ENCODE results near the gene CATSPER1. TPM values are rescaled to one million over a fixed set of nuclear protein-coding genes. Genes with fewer than 3 reads are reported as not detected.

The CATSPER1 gene
- total RNA-seq: not detected

DNA sequence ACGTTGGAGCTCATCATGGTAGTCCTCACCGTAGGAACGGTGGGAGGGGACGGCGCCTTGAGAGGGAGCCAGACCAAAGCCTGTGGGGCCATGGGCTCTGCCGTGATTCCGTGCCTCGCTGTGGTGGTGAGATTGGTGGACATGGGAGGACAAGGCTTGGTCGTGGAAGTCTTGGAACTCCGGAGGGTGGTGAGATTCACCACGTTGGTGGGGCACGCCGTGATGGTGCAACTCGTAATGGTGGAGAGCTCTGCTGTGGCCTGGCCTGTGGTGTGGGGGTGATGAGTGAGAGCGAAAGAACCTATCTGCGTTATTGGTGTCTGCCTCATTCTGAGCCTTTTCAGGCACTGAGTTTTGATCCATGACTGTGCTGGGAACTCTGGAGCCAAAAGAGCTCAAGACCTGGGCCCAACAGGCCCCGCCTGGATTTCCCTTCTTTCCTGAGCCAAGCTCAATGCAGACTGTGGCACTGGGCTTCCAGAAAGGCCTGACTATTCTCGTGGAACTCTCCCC, at the start of gene CATSPER1:
Gene CATSPER1 (minus strand): TSS at position 463 of the 513 bp plus-strand sequence. CDS start 100 bp downstream, at position 363.
- Mint-ChIP-seq H3K27me3 (ENCODE audit: low read depth) (peaks cover 3% of the 10 kb centered on the region), H3K4me3 (no peak within 1 kb of the TSS), H3K36me3 (ENCODE audit: insufficient read depth) (no peaks in the 10 kb centered on the region), H3K4me1 (ENCODE audit: low read depth) (peaks cover 6% of the 10 kb centered on the region), H3K9me3 (no peaks in the 10 kb centered on the region)
- no peak for DNase-seq
- ATAC-seq: no peak

DNA sequence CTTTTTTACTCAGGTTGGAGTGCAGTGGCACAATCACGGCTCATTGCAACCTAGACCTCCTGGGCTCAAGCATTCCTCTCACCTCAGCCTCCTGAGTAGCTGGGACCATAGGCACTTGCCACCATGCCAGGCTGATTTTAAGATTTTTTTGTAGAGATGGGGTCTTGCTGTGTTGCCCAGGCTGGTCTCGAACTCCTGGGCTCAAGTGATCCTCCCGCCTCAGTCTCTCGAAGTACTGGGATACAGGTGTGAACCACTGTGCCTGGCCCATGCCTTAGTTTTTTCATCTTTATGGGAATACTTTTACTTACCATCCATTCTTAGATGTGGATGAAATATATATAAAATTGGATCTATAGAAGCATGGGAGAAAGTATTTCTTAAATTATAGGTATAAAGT, 49.0 kb upstream of the CATSPER1 start:
- H3K4me1 Mint-ChIP-seq (ENCODE audit: low read depth): peaks cover 75% of the 10 kb centered on the region
- no peak for ATAC-seq
- H3K4me3 Mint-ChIP-seq: no peak overlapping the region
- H3K27me3 Mint-ChIP-seq (ENCODE audit: low read depth): no peaks in the 10 kb centered on the region
- DNase-seq: no peak
- H3K36me3 Mint-ChIP-seq (ENCODE audit: insufficient read depth): peaks cover 30% of the 10 kb centered on the region
- H3K9me3 Mint-ChIP-seq: no peaks in the 10 kb centered on the region

DNA sequence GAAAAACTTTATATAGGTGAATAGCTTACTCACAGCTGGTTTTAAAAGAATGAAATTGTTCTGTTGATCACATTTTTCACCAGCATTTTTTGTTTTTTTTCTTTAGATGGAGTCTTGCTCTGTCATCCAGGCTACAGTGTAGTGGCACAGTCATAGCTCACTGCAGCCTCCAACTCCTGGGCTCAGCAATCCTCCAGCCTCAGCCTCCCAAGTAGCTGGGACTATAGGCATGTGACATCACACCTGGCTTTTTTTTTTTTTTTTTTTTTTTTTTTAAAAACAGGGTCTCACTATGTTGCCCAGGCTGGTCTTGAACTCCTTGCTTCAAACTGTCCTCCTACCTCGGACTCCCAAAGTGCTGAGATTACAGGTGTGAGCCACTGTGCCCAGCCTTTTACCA, 47.4 kb upstream of the CATSPER1 start:
- Mint-ChIP-seq H3K4me3 (no peak overlapping the region), H3K36me3 (ENCODE audit: insufficient read depth) (peaks cover 35% of the 10 kb centered on the region), H3K9me3 (no peaks in the 10 kb centered on the region), H3K27me3 (ENCODE audit: low read depth) (no peaks in the 10 kb centered on the region), H3K4me1 (ENCODE audit: low read depth) (peaks cover 67% of the 10 kb centered on the region)
- ATAC-seq: no peak
- no peak for DNase-seq

DNA sequence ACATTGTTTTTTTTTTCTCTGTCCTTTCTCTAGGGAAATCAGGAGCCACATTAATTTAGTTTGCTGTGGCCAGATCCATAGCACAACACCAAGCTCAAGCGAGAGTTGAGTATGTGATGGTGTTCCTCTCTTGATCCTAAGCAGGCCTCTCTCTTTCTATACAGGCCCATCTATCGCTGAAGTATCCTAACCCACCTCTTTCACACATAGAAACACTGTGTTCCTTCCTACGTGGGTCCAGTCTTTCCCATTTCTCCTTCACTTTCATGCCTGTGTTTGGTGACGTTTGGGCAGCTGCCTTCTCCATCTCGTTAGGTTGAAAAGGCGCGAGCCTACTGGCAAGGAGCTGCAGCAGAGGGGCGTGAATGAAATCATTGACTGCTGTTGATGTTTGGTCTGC, 46.2 kb upstream of the CATSPER1 start:
- Mint-ChIP-seq H3K4me3 (peak overlapping the region; percentile 90), H3K4me1 (ENCODE audit: low read depth) (peaks cover 66% of the 10 kb centered on the region), H3K27me3 (ENCODE audit: low read depth) (no peaks in the 10 kb centered on the region), H3K36me3 (ENCODE audit: insufficient read depth) (peaks cover 38% of the 10 kb centered on the region), H3K9me3 (no peaks in the 10 kb centered on the region)
- DNase-seq (no peak), ATAC-seq (no peak)

- H3K27me3 Mint-ChIP-seq (ENCODE audit: low read depth): no peaks in the 10 kb centered on the region
- peak overlapping the region; percentile 90 for H3K4me3 Mint-ChIP-seq
- ATAC-seq (no peak), DNase-seq (no peak)
- H3K9me3 Mint-ChIP-seq: no peaks in the 10 kb centered on the region
- peaks cover 39% of the 10 kb centered on the region for H3K36me3 Mint-ChIP-seq (ENCODE audit: insufficient read depth)
- peaks cover 67% of the 10 kb centered on the region for H3K4me1 Mint-ChIP-seq (ENCODE audit: low read depth)
These were observed 45.8 kb upstream of the CATSPER1 start for GRCh38 chr11:66072081-66072480.

DNA sequence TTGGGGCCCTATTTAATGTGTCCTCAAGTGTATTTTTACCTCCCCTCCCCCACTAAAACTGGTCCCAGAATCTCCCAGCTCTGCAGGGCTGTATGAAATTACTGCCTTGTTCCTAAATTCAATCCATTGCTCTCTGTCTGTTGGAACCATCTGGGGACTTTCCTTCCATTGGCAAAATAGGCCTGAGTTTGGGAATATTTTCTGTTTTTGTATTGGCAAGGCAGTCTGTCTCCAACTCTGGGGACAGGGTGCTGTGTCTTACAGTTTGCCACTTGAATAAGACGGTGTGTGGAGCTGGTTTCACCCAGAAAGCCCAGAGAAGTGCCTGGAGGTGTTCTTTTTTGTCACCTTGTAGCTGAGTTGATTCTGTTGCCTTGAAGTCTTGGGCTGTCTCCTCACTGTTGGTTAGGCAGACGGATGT, 45.1 kb upstream of the CATSPER1 start:
- peaks cover 43% of the 10 kb centered on the region for H3K36me3 Mint-ChIP-seq (ENCODE audit: insufficient read depth)
- ATAC-seq (peak in 1 of 2 donors; percentile 13), DNase-seq (no peak)
- H3K9me3 Mint-ChIP-seq: no peaks in the 10 kb centered on the region
- H3K27me3 Mint-ChIP-seq (ENCODE audit: low read depth): no peaks in the 10 kb centered on the region
- peaks cover 67% of the 10 kb centered on the region for H3K4me1 Mint-ChIP-seq (ENCODE audit: low read depth)
- H3K4me3 Mint-ChIP-seq: peak overlapping the region; percentile 90

- H3K36me3 Mint-ChIP-seq (ENCODE audit: insufficient read depth): peaks cover 41% of the 10 kb centered on the region
- H3K9me3 Mint-ChIP-seq: no peaks in the 10 kb centered on the region
- H3K4me3 Mint-ChIP-seq: peak overlapping the region; percentile 90
- ATAC-seq (peak; percentile 23 to 28), DNase-seq (peak; percentile 22)
- H3K27me3 Mint-ChIP-seq (ENCODE audit: low read depth): no peaks in the 10 kb centered on the region
- H3K4me1 Mint-ChIP-seq (ENCODE audit: low read depth): peaks cover 66% of the 10 kb centered on the region
These were observed 44.5 kb upstream of the CATSPER1 start for GRCh38 chr11:66070604-66071380.

DNA sequence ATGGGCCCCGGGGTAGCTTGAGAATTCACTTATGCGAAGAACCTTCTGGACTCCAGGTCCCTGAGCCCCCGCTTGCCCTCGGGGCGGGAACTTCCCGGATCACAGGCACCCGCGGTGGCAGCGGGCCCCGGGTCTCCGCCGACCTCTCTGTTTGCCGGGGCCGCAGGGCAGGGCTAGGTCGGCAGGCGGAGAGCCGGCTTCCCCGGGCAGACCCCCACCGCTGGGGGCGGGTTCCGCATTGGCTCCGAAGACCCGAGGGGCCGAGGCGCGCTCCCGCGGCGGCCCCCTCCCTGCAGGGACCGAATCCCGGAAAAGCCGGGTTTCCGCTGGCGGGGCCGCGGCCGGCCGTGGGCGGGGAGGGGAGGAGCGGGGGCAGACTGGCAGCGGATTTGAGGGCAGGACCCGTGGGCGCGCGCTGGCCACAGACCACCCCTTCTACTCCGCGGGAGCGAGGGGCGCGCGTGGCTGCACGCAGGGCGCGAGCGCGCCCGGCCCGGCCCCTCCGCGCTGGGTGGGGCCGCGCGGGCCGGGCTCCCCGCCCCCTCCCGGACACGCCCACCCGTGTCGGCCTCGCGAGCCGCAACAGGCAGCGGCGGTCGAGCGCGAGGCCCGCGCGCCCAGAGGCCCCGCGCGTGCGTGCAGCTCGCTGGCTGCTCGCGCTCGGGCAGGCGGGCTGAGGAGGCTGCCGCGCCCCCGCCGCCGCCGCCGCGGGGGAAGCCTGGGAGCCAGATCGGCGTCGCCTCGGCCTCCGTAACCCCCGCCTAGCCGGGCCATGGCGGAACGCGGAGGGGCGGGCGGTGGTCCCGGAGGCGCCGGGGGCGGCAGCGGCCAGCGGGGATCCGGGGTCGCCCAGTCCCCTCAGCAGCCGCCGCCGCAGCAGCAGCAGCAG, 43.7 kb upstream of the CATSPER1 start, which contains the start of gene PACS1:
Gene PACS1 (plus strand): TSS at position 558 of the 889 bp plus-strand sequence. CDS start 215 bp downstream, at position 773.
- peaks cover 46% of the 10 kb centered on the region for H3K36me3 Mint-ChIP-seq (ENCODE audit: insufficient read depth)
- H3K27me3 Mint-ChIP-seq (ENCODE audit: low read depth): no peaks in the 10 kb centered on the region
- peak within 1 kb of the TSS; percentile 90 for H3K4me3 Mint-ChIP-seq
- ATAC-seq (peak; percentile 76 to 77), DNase-seq (peak; percentile 73)
- peaks cover 68% of the 10 kb centered on the region for H3K4me1 Mint-ChIP-seq (ENCODE audit: low read depth)
- no peaks in the 10 kb centered on the region for H3K9me3 Mint-ChIP-seq

DNA sequence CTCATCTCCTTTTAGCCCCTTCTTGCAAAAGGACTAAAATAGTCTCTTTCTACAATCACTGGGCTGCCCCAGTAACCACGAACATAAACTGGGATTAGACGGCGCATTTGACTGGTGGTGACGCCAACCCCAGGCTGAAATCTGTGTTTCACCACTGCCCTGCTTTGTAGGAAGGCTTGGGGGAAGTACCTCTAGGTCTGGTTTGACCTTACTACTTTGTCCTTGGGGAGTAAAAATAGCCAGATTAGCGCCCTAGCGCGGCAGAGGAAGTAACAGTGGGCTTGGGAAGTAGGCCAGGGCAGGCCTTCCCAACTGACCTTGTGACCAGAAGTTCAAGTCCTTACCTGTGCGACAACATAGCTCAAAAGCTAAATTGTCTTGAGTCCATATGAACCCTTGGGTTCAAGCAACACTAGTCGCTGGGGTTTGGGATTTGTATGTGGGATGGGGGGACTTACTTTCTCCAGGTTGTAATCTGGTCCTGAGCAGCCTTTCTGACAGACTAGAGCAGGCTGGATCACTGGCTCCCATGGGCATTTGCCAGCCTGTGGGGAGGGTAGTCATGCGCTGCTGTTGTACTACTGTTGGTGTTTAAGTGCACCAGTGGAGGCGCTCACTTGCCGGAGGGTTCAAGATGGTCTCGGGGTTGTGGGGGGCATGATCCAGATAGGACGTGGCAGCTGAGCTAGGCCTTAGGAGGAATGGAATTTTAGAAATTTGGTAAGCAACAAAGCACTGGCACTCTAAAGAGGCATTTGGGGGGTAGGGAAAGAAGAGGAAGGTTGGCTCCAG, 42.8 kb upstream of the CATSPER1 start:
- DNase-seq (peak; percentile 25), ATAC-seq (no peak)
- Mint-ChIP-seq H3K4me3 (peak overlapping the region; percentile 86), H3K4me1 (ENCODE audit: low read depth) (peaks cover 64% of the 10 kb centered on the region), H3K9me3 (no peaks in the 10 kb centered on the region), H3K36me3 (ENCODE audit: insufficient read depth) (peaks cover 49% of the 10 kb centered on the region), H3K27me3 (ENCODE audit: low read depth) (no peaks in the 10 kb centered on the region)

DNA sequence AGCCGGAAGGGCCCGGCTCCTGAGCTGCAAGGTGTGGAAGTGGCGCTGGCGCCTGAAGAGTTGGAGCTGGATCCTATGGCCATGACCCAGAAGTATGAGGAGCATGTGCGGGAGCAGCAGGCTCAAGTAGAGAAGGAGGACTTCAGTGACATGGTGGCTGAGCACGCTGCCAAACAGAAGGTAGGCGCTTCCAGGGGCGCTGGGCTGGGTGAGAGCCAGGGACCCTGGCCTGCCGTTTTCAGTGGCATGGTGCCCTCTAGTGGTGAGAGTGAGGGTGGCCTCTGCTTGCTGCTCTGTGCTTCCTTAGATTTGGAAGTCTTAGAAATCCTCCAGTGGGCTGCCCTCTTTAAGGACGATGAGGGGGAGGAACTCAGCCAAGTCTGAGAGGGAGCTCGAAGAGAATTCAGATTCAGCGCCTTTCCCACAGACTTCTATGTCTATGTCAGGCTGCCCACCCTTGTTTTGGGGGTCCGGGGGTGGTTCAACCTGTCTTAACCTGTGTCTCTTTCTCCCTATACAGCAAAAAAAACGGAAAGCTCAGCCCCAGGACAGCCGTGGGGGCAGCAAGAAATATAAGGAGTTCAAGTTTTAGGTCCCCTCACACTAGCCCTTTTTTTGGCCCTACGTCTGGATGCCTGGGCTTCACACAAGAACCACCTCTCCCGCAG, 42.0 kb upstream of the CATSPER1 start:
- no peaks in the 10 kb centered on the region for H3K9me3 Mint-ChIP-seq

GRCh38 chr11:66067640-66068039, 41.4 kb upstream of the CATSPER1 start:
- Mint-ChIP-seq H3K4me3 (no peak overlapping the region), H3K36me3 (ENCODE audit: insufficient read depth) (peaks cover 58% of the 10 kb centered on the region), H3K27me3 (ENCODE audit: low read depth) (no peaks in the 10 kb centered on the region), H3K9me3 (no peaks in the 10 kb centered on the region), H3K4me1 (ENCODE audit: low read depth) (peaks cover 62% of the 10 kb centered on the region)
- no peak for ATAC-seq
- no peak for DNase-seq

More for the DNA sequence above, 42.0 kb upstream of the CATSPER1 start:
- peaks cover 63% of the 10 kb centered on the region for H3K4me1 Mint-ChIP-seq (ENCODE audit: low read depth)
- ATAC-seq: peak; percentile 20 to 43
- H3K27me3 Mint-ChIP-seq (ENCODE audit: low read depth): no peaks in the 10 kb centered on the region
- DNase-seq: peak; percentile 75
- H3K36me3 Mint-ChIP-seq (ENCODE audit: insufficient read depth): peaks cover 55% of the 10 kb centered on the region
- peak overlapping the region; percentile 86 for H3K4me3 Mint-ChIP-seq

DNA sequence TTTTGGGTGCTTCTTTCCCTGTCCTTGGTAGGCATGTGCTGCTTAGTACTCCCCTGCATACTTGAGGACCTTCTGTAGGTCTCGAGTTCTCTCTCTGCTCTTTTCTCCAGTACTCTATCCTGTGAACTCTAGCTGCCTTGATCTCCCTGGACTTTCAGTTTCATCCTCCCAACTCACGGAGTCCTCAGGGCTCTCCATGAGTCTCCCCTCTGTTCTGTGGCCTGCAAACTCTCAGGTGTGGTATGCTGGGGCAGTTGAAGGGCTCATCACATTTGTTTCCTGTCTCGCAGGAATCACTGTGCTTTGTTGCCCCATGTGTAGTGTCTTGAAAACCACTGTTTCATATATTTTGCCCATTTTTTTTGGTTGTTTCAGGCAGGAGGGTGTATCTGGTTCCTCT, 40.5 kb upstream of the CATSPER1 start:
- H3K27me3 Mint-ChIP-seq (ENCODE audit: low read depth): no peaks in the 10 kb centered on the region
- peaks cover 55% of the 10 kb centered on the region for H3K4me1 Mint-ChIP-seq (ENCODE audit: low read depth)
- DNase-seq (no peak), ATAC-seq (no peak)
- no peak overlapping the region for H3K4me3 Mint-ChIP-seq
- no peaks in the 10 kb centered on the region for H3K9me3 Mint-ChIP-seq
- H3K36me3 Mint-ChIP-seq (ENCODE audit: insufficient read depth): peaks cover 61% of the 10 kb centered on the region

- H3K4me1 Mint-ChIP-seq (ENCODE audit: low read depth): peaks cover 61% of the 10 kb centered on the region
- H3K4me3 Mint-ChIP-seq: no peak overlapping the region
- no peaks in the 10 kb centered on the region for H3K27me3 Mint-ChIP-seq (ENCODE audit: low read depth)
- DNase-seq: no peak
- ATAC-seq: no peak
- peaks cover 77% of the 10 kb centered on the region for H3K36me3 Mint-ChIP-seq (ENCODE audit: insufficient read depth)
- H3K9me3 Mint-ChIP-seq: no peaks in the 10 kb centered on the region
These were observed 38.3 kb upstream of the CATSPER1 start for GRCh38 chr11:66064571-66064970.
